Trophoblast cell (in vitro differentiated cells and primary cell): ENCODE measurements around the gene KCNG4.

ENCODE experiments used
- DNase-seq, 2 donors: peaks; one replicate each; pipeline ENCODE4 v3.0.0-alpha.2; 2016
- H2AFZ ChIP-seq: 2 replicates; pipeline ENCODE4 v1.6.1; 2013; ENCODE audit warnings: low read length, moderate library complexity, mild to moderate bottlenecking; ENCODE audit not compliant: insufficient read depth, poor library complexity
- H2AK5ac ChIP-seq: 2 replicates; pipeline ENCODE4 v1.6.1; 2013; ENCODE audit warnings: mild to moderate bottlenecking, low read length
- H2BK120ac ChIP-seq: 2 replicates; pipeline ENCODE4 v1.6.1; 2013; ENCODE audit warnings: low read length, mild to moderate bottlenecking, moderate library complexity; ENCODE audit not compliant: insufficient read depth, poor library complexity
- H2BK12ac ChIP-seq: 2 replicates; pipeline ENCODE4 v1.6.1; 2013; ENCODE audit warnings: mild to moderate bottlenecking, low read length, moderate library complexity
- H2BK5ac ChIP-seq: 2 replicates; pipeline ENCODE4 v1.6.1; 2013; ENCODE audit warnings: low read length, low read depth, moderate library complexity, mild to moderate bottlenecking; ENCODE audit not compliant: poor library complexity
- H3K14ac ChIP-seq: 2 replicates; pipeline ENCODE4 v1.6.1; 2013; ENCODE audit warnings: mild to moderate bottlenecking, low read length
- H3K18ac ChIP-seq: 2 replicates; pipeline ENCODE4 v1.6.1; 2013; ENCODE audit warnings: mild to moderate bottlenecking, low read length
- H3K23ac ChIP-seq: 2 replicates; pipeline ENCODE4 v1.6.1; 2013; ENCODE audit warnings: low read length
- H3K27ac ChIP-seq: 2 replicates; pipeline ENCODE4 v1.5.1; 2013; ENCODE audit warnings: low read depth, mild to moderate bottlenecking, inconsistent platforms, low read length, moderate library complexity
- H3K27me3 ChIP-seq: 2 replicates; pipeline ENCODE4 v1.6.1; 2013; ENCODE audit warnings: inconsistent platforms, mild to moderate bottlenecking, low read length, moderate library complexity; ENCODE audit not compliant: insufficient read depth
- H3K36me3 ChIP-seq, 2 experiments: 1 replicate in 1 of 2; 2 replicates in 1 of 2; pipeline ENCODE4 v1.6.1; 2013; ENCODE audit warnings: low read length in 2 of 2, mild to moderate bottlenecking in 2 of 2, moderate library complexity in 1 of 2; ENCODE audit not compliant: insufficient read depth in 2 of 2, control insufficient read depth in 1 of 2
- H3K4ac ChIP-seq: 2 replicates; pipeline ENCODE4 v1.6.1; 2013; ENCODE audit warnings: low read depth, mild to moderate bottlenecking, low read length, moderate library complexity
- H3K4me1 ChIP-seq, 2 experiments: 1 replicate in 1 of 2; 2 replicates in 1 of 2; pipeline ENCODE4 v1.6.1; 2013; ENCODE audit warnings: low read length in 2 of 2, mild to moderate bottlenecking in 2 of 2, moderate library complexity in 1 of 2; ENCODE audit not compliant: insufficient read depth in 2 of 2, control insufficient read depth in 1 of 2
- H3K4me2 ChIP-seq: 2 replicates; pipeline ENCODE4 v1.6.1; 2013; ENCODE audit warnings: inconsistent platforms, mild to moderate bottlenecking, low read length, moderate library complexity
- H3K4me3 ChIP-seq: 2 replicates; pipeline ENCODE4 v1.5.1; 2013; ENCODE audit warnings: mild to moderate bottlenecking, low read depth, low read length, inconsistent platforms
- H3K79me1 ChIP-seq: one replicate; pipeline ENCODE4 v1.6.1; 2013; ENCODE audit warnings: low read length
- H3K79me2 ChIP-seq: 2 replicates; pipeline ENCODE4 v1.6.1; 2013; ENCODE audit warnings: low read length, mild to moderate bottlenecking; ENCODE audit not compliant: control insufficient read depth, insufficient read depth, poor library complexity
- H3K9ac ChIP-seq: 2 replicates; pipeline ENCODE4 v1.6.1; 2013; ENCODE audit warnings: mild to moderate bottlenecking, low read length
- H3K9me3 ChIP-seq: 2 replicates; pipeline ENCODE4 v1.6.1; 2013; ENCODE audit warnings: low read depth, mild to moderate bottlenecking, control low read depth, inconsistent platforms, low read length; ENCODE audit not compliant: insufficient read depth
- H4K12ac ChIP-seq: 2 replicates; pipeline ENCODE4 v1.6.1; 2013; ENCODE audit warnings: low read depth, mild to moderate bottlenecking, low read length, moderate library complexity
- H4K8ac ChIP-seq: 2 replicates; pipeline ENCODE4 v1.6.1; 2013; ENCODE audit warnings: low read depth, mild to moderate bottlenecking, low read length, moderate library complexity
- H4K91ac ChIP-seq: one replicate; pipeline ENCODE4 v1.6.1; 2013; ENCODE audit warnings: low read depth, mild to moderate bottlenecking, low read length, moderate library complexity
- WGBS: extraction: QIAGEN DNeasy Blood & Tissue Kit; methylation state at CpG from one replicate; pipeline ENCODE4 v1.1.7; 2013; ENCODE audit warnings: missing lambda C conversion rate; ENCODE audit not compliant: insufficient read length, insufficient coverage; ENCODE audit errors: extremely low coverage; 5-methylcytosine and 5-hydroxymethylcytosine counted together

The KCNG4 gene

DNA sequence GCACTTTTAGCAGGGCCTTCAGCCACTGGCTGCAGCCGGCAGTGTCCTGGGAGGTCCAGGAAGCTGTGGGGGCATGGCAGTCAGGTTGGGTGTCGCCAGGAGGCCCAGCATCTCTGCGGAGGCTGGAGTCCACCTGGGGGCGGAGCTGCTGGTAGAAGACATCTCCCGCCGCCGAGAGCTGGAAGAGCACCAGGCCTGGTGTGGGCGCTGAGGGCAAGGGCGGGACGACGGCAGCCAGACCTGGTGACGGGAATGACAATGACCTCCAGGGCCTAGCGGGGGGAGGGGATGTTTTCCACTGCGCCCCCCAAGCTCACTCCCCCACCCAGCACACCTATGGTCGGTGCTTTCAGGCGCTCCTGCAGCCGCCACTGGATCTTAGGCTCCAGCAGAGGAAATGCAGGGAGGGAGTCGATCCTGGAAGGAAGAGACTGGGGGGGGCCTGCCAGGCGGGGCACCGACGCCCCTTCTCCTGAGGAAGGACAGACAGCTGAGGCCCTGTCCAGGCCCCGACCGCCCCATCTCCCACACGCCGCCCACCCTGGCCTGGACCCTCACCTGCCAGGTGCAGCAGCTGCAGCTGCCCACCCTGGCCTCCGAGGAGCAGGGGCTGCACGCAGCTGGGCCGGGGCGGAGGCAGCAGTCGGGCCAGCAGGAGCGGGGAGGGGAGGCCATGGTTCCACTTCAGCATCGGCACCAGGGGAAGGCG is 60.0 kb downstream of the KCNG4 start:
- H3K79me1 ChIP-seq: peaks cover 8% of the 10 kb centered on the region
- no peak overlapping the region for H3K4me3 ChIP-seq
- no peak overlapping the region for H2AK5ac ChIP-seq
- H3K36me3 ChIP-seq: peaks cover 64 to 65% of the 10 kb centered on the region in 2 experiments
- no peak overlapping the region for H3K23ac ChIP-seq
- H3K27me3 ChIP-seq: no peaks in the 10 kb centered on the region
- no peak overlapping the region for H4K12ac ChIP-seq
- H2BK5ac ChIP-seq: no peak overlapping the region
- no peak overlapping the region for H3K9ac ChIP-seq
- H2BK12ac ChIP-seq: no peak overlapping the region
- H3K18ac ChIP-seq: no peak overlapping the region
- H3K4ac ChIP-seq: no peak overlapping the region
- peaks cover 21 to 22% of the 10 kb centered on the region in 2 experiments for H3K4me1 ChIP-seq
- no peak for DNase-seq
- H3K9me3 ChIP-seq: no peaks in the 10 kb centered on the region
- no peak overlapping the region for H2AFZ ChIP-seq
- H3K79me2 ChIP-seq: peaks cover 4% of the 10 kb centered on the region
- no peak overlapping the region for H3K4me2 ChIP-seq
- no peak overlapping the region for H2BK120ac ChIP-seq
- no peak overlapping the region for H3K14ac ChIP-seq
- no CpG with 5 or more reads among the region's 33 CpGs for WGBS
- no peak overlapping the region for H4K91ac ChIP-seq
- H3K27ac ChIP-seq: no peak overlapping the region
- H4K8ac ChIP-seq: no peak overlapping the region

DNA sequence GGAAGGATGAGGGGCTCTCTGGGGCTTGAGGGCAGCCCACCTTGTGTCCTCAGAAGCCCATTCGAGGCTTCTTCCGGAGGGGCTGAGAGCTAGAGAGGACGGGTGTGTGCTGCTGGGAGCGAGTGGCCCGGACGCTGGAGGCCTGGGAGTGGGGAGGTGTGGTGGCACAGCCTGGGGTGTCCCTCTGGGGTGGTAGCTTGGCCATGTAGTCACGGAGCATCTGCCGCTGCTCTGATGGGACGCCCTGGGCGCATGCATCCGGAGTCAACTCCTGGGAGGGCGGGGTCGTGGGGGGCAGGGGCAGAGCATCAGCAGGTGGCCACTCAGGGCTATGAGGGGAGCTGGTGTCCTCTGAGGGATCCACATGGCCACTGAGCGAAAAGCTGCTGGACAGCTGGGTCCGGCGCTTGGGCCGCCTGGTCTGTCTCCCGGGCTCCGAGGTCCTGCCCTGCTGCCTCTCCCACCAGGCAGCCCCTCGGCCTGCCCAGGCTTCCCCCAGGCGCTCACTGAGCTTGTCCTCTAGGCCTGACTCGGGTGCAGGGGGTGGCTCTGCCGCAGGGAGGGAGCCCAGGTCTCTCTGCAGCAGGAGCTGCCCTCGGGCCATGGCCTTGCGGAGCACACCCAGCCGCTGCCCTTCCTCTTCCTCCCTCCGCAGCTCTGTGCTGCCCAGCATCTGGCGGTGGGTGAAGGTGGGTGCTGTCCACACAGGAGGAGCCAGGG is 60.8 kb downstream of the KCNG4 start:
- H4K8ac ChIP-seq: no peak overlapping the region
- H2AFZ ChIP-seq: no peak overlapping the region
- H4K91ac ChIP-seq: no peak overlapping the region
- H3K18ac ChIP-seq: no peak overlapping the region
- peak overlapping the region; percentile 68 for H3K27ac ChIP-seq
- no peaks in the 10 kb centered on the region for H3K27me3 ChIP-seq
- H3K9ac ChIP-seq: no peak overlapping the region
- no peak overlapping the region for H4K12ac ChIP-seq
- no peak overlapping the region for H2AK5ac ChIP-seq
- no peak overlapping the region for H3K23ac ChIP-seq
- no peaks in the 10 kb centered on the region for H3K9me3 ChIP-seq
- H3K79me2 ChIP-seq: peaks cover 4% of the 10 kb centered on the region
- H2BK5ac ChIP-seq: no peak overlapping the region
- no peak overlapping the region for H2BK120ac ChIP-seq
- no peak overlapping the region for H3K4ac ChIP-seq
- H3K4me2 ChIP-seq: no peak overlapping the region
- no peak for DNase-seq
- WGBS: no CpG with 5 or more reads among the region's 28 CpGs
- H3K14ac ChIP-seq: no peak overlapping the region
- peaks cover 59% of the 10 kb centered on the region in 2 experiments for H3K36me3 ChIP-seq
- H3K79me1 ChIP-seq: peaks cover 8% of the 10 kb centered on the region
- H3K4me1 ChIP-seq: peaks cover 21 to 22% of the 10 kb centered on the region in 2 experiments
- H3K4me3 ChIP-seq: no peak overlapping the region
- no peak overlapping the region for H2BK12ac ChIP-seq

DNA sequence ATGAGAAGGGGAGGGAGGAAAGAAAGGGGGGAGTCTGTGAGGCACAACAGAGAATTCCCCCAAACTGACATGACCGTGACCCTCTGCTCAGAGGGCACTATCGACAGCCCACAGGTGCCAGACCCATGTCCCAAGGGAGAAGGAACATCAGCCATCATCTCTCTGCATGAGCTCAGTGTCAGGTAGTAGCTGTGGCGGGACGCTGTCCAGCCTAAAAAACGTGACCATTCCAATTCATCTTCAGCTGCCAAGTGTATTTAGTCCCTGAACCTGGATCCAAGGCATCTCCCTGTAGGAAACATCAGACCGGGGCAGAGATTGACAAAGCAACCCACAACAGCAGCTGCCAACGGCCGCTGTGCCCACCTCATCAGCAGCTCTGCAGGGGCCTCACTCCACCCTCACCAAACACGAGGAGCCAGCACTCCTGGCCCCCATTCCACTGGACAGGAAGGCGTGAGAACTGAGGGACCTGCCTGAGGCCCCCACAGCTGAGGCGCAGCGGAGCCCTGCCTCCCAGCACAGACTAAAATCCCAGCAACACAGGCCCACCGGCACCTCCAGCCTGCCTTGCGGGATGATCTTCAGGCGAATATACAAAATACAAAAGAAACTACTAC is 61.6 kb downstream of the KCNG4 start:
- Histone ChIP-seq H4K8ac (no peak overlapping the region), H3K23ac (no peak overlapping the region), H3K27me3 (no peaks in the 10 kb centered on the region), H2BK5ac (peak overlapping the region; percentile 24), H3K9ac (no peak overlapping the region), H3K27ac (peak overlapping the region; percentile 68), H3K18ac (peak overlapping the region; percentile 34), H3K79me2 (peaks cover 4% of the 10 kb centered on the region), H3K14ac (no peak overlapping the region), H3K4me1 (peaks cover 21 to 22% of the 10 kb centered on the region in 2 experiments), H4K12ac (no peak overlapping the region), H2BK120ac (no peak overlapping the region), H3K4me2 (no peak overlapping the region), H2BK12ac (peak overlapping the region; percentile 20), H3K79me1 (peaks cover 8% of the 10 kb centered on the region), H2AFZ (no peak overlapping the region), H3K4ac (no peak overlapping the region), H3K9me3 (no peaks in the 10 kb centered on the region), H4K91ac (peak overlapping the region; percentile 48), H3K36me3 (peaks cover 51 to 52% of the 10 kb centered on the region in 2 experiments), H2AK5ac (no peak overlapping the region), H3K4me3 (no peak overlapping the region)
- no CpG with 5 or more reads among the region's 15 CpGs for WGBS
- no peak for DNase-seq

DNA sequence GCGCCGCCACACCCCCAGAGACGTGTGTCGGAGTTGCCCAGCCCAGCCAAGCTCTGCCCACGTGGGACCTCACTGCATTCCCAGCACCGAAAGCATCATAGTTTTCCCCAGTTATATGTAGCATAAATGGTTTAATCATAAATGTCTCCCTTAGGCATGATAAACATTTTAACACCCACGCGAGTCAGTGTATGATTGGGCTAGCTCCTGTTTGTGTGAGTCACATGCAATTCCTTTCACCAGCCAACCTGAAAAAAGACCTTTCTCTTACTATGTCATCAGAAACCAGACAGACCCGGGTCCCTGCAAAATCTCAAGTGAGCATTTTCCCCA is 62.1 kb downstream of the KCNG4 start:
- Histone ChIP-seq H3K79me1 (peaks cover 8% of the 10 kb centered on the region), H2BK120ac (peak overlapping the region; percentile 59), H3K4me2 (no peak overlapping the region), H3K14ac (peak overlapping the region; percentile 28), H3K9ac (no peak overlapping the region), H4K8ac (peak overlapping the region; percentile 30), H4K12ac (no peak overlapping the region), H3K36me3 (peaks cover 46% of the 10 kb centered on the region in 2 experiments), H3K4me1 (peaks cover 21 to 22% of the 10 kb centered on the region in 2 experiments), H2AFZ (no peak overlapping the region), H4K91ac (peak overlapping the region; percentile 40), H3K18ac (peak overlapping the region; percentile 20), H2BK12ac (peak overlapping the region; percentile 9), H2AK5ac (no peak overlapping the region), H3K4ac (no peak overlapping the region), H3K27me3 (no peaks in the 10 kb centered on the region), H3K23ac (no peak overlapping the region), H2BK5ac (peak overlapping the region; percentile 8), H3K9me3 (no peaks in the 10 kb centered on the region), H3K4me3 (no peak overlapping the region), H3K79me2 (peaks cover 4% of the 10 kb centered on the region), H3K27ac (peak overlapping the region; percentile 46)
- peak; percentile 32 for DNase-seq
- no CpG with 5 or more reads among the region's 9 CpGs for WGBS
